HG03442 (cell line): ENCODE data around the gene NTHL1.
A peak's percentile ranks its signal among the peaks of the same experiment; 100 is the strongest.
"Not testable (repeated sequence)": the region's sequence is repeated elsewhere in the genome, so short reads cannot be mapped to it uniquely, and the experiment has no call there.

Source experiments
- ATAC-seq: cut with Tn5 transposase; IDR thresholded peaks from one replicate; pipeline ENCODE4 v1.9.1; 2021; ENCODE audit warnings: mild to moderate bottlenecking, moderate library complexity; ENCODE audit not compliant: unreplicated experiment

NTHL1 gene

DNA sequence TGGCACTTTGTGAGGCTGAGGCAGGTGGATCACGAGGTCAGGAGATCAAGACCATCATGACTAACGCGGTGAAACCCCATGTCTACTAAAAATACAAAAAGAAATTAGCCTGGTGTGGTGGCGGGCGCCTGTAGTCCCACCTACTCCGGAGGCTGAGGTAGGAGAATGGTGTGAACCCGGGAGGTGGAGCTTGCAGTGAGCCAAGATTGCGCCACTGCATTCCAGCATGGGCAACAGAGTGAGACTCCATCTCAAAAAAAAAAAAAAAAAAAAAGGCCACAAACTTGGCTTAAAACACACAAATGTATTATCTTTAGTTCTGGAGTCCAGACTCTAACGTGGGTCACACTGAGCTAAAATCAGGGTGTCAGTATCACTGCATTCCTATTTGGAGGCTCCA lies 35.9 kb downstream of the NTHL1 start:
- not testable (repeated sequence) for ATAC-seq

DNA sequence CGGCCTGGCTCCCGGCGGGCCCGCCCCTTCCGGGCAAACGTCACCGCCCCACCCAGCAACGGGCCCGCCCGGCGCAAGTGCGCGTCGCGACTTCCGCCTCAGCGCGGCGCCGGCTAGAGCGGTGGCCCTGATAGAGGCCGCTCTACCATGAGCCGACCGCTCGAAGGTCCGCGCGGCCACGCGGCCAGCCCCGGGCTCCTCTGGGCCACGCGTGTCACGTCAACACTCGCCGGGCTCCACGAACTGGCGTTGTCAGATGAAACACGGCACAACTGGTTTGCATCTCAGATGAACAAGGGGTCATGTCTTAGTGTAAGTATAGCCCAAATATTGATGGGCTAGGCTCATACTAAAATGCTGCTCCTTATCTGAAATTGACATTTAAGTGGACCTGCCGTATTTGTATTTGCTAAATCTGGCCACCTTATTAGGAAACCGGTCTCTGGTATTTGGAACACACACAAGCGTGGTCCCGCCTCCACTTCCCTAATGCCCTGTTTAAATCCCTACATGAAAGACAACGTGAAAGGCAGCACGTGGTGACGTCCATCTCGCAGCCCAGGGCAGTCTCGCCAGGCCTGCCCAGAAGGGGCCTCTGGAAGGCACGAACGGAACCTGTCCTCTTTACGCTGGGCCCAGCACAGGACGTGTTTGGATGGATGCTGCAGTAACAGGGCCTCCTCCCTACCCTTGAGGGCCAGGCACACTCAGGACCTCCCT lies 37.7 kb downstream of the NTHL1 start, which contains the start of gene ZNF598:
Gene ZNF598, minus strand, starts transcription at position 31 of the 720 bp plus-strand sequence.
- peak; percentile 74 for ATAC-seq

DNA sequence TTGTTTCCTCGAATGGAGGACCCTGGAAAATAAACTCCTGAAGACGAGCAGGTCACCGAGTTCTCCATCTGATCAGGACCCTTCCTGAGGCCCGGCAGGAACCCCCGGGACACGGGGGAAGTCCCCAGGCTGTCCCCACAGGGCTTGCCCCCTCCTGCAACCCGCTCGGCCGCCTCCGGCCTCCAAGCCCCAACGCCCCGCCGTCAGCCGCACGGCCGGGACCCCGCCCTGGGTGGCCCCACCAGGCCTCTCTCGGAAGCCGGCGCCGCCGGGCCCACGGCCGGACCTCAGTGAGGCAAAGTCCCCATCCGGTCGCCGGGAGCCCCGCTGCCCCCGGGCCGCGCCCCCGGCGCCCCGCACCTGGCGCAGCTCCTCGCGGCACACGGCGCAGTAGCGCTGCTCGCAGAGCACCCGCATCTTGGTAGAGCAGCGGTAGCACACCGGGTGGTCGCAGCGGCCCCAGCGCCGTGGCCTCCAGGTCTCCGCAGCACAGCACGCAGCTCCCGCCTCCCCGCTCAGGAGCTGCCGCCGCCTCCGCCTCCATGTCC lies 38.4 kb downstream of the NTHL1 start:
- peak; percentile 28 for ATAC-seq

DNA sequence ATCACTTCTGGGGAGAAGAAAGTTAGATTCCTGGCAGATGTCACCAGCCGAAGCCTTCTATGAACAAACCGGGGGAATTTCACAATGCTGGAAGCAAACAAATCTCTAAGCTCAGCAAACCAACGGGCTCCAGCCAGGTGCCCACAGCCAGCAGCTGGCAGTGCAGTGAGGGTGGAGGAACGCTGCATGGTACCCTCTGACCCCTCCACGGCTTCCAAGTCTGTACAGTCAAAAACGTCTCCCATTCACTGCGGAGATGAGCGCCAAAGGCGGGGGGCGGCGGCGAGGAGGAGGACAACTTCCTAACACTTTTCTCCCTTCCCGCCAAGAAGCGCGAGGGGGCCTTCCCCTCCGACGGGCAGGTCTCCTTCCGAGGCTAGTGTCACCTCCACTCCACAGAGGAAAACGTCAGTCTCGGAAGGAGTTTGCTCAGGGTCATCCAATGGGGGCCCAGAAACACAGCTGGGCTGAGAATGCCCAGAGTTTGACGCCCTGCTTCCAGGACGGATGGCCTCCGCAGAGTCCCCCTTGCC lies 38.9 kb downstream of the NTHL1 start:
- no peak for ATAC-seq

DNA sequence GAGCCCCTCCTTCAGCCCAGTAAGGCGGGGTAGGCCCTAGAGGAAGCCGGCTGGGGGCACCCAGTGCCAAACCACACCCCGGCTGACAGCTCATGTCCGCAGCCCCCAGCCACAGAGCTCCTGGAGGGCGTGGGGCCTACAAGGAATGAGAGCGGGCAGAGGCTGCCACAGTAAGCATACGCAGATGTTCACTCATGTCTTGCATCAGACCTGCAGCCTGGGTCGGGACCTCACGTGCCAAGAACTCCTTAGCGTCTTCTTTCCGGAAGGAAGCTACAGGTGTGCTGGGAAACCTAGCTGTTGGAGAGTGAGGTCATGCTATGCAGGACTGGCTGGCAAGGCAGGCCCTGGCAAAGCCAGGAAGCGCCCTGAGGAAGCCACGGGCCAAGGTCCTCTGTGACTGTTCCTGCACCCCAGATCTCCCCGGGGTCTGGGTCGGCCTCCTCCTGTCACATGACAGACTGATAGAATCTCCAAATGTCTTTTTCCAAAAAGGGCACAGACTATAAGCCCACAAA lies 39.6 kb downstream of the NTHL1 start:
- no peak for ATAC-seq

DNA sequence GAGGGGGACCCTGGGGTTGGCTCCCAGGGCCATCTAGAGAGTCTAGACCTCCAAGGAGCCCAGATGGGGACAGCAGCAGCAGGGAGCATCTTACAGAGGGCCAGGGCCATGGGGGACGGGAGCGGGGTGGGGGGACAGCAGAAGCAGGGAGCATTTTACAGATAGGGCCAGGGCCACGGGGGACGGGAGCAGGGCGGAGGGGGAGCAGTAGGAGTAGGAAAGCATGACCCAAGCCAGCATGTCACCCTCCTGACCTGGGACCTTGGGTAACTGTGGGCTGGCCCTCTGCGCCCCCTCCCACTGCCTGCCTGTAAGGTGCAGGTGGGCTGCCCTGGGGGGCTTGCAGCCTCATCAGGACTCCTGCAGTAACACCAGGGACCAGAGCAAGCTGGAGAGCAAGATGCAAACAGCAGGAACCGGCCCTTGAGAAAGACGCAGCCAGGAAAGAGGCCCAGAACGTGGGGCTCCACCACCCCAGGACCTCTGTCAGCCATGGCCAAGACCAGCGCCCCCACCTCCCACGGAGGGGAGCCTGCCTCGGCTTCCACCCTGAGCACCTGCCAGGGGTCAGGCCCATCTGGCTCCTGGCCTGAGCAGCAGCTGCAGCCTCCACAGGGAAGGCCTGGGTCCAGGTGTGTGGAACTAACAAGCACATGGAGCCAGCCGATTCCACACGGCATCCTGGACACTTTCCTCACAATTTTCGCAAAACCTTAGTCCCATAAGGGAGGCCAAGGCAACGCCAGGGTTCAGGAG lies 40.4 kb downstream of the NTHL1 start:
- no peak for ATAC-seq

DNA sequence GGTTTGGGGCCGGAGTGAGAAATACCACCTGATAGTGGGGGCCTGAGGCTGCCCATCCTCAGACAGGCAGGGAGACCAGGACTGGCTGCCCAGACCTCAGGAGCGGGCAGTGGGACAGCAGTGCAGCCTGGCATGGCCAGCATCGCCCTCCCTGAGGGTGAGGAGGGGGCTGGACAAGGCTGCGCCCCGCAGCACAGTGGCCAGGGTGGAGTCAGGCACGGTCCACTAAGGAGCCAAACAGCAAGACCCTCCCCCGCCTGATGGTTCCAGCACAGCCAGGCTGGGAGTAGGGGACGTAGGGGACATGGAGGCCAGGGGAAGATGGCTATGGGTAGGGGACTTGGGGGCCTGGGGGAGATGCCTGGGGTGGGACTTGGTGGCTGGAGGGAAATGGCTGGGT lies 41.3 kb downstream of the NTHL1 start:
- no peak for ATAC-seq

DNA sequence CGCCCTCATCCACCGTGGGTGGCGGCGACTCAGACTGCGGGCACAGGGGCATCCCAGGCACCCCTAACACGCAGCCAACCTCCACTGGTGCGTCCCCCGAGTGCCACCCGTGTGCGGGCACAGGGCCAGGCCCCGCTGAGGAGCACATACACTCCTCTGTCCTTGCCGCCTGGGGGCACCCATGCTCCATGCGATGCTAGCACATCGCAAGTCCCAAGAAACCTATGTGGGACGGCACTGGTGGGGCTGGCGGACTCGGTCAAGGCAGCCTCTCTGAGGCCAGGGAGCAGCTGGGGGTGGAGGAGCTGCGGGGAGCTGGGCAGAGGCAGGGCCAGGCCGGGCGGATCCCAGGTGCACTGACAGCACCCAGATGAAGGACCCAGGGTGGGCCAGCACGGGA lies 42.0 kb downstream of the NTHL1 start:
- no peak for ATAC-seq

DNA sequence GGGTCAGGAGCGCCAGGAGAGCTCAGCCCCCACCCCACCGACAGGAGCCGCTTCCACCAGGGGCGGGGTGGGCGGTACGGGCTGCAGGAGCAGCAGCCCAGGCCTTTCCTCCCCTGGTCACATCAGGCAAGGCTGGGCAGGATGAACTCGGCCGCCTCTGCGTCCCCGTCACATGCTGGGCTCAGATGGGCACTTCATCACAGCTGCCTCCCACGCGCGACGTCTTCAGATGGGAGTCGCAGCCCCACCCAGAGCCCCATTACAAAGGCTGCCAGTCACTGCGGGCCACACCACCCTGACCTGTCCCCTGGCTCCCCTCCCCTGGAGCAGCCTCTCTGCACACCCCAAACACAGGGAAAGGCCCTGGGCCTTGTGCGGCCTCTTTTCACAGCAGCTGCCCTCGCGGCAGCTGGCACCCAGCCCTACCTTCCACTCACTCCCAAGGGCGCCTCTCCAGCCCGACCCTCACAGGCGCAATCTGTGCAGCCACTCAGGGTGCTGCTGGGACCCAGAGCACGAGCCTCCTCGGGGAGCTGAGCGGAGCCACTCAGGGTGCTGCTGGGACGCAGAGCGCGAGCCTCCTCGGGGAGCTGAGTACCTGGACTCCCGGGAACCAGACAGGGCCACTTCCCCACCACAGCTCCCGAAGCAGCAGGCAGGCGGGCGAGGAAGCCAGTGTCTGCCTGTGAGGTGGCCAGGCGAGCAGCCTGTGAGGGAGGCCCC lies 42.7 kb downstream of the NTHL1 start:
- ATAC-seq, result no peak

DNA sequence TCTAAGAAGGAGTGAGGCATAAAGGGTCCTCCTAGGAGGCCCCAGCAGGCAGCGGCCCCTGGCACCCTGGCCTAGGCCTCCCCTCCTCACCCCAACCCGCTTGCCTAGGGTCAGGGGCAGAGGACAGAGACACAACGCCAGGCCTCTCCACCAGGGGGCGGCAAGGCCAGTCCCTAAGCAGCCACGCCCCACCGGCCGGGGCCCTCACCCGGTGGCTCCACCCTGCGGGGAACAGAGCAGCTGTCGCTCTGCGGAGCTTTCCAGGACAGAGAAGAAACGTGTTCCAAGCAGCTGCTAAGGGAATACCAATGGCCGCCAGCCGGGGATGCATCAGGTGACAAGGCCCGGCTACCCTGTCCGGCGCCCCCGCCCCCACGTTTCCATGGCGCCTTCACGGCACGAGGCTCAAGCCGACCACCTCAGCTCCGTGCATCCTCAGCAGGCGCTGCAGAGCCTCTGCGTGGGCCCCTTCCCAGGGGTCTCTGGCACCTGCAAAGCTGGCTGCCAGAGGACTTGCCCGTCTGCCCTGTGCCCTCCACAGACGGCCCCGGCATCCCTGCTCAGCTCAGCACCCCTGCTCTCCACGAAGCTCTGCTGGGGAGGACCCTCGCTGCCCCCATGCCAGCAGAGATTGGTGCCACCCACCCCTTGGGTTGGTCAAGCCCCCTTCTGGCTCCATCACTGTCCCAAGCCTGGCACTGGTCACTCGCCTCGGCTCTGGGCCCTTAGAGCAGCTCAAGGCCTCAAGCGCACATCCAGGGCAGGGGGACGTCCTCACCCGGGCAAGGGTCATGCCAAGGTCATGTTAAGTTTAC lies 43.6 kb downstream of the NTHL1 start:
- peak; percentile 70 for ATAC-seq

DNA sequence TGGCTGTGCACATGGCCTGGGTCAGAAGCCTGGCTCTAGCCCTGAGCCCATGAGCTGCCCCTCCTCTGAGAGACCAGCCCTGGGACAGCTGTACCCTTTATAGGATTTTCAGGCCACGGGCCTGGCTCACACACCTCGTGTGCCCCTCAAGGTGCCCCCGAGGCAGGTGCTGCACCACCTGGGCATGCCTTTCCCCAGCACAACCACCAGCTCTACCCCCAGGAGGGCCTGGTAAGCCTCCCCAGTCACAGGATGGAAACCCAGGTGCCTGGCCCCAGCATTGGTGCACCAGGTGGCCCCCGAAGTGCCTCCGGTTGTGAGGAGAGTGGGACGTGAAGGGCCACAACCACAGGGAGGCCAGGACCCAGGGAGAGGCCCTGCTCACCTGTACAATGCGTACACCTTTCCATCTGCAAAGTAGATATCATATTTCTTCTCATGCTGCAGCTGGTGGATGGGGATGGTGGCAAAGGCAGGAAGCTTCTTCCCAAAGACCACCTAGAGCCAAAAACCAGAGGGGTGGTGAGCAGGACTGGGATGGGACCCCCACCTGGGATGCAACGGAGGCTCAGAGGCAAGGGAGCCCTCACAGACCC lies 44.3 kb downstream of the NTHL1 start:
- ATAC-seq, result no peak

DNA sequence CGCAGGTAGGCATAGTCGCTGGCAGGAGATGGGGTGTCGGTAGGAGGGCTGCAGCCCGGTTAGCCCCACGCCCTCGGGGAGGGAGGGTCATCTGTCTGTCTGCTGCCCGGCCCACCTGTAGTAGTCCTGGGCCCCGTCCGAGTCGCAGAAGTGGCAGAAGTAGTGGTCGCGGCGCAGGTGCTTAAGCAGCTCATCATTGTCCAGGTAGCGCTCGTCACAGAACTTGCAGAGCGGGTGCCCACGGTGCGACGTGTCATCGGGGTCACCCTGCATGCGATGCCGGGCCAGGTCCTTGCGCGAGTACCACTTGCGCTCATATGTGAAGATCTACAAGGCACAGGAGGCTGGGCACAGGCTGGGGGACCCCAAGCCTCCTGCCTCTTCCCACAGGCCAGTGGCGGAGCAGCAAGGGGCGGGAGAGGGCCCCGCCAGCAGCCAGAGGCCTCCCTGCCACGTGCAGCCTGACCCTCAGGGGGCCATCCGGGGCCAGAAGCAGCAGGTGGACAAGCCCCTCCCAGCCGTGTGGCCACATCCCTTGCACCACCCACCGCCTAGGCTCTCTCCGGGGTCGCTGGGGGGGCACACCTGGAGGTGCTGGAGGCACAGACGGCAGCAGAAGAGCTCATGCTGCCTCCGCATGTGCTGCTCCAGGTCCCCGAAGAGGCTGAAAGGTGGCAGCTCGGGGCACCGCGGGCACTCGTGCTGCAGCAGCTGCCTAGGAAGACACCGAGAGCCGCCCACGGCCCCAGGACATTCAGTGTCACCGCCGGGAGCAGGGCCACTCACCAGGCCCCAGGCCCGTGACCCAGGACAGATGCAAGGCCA lies 45.0 kb downstream of the NTHL1 start:
- no peak for ATAC-seq

DNA sequence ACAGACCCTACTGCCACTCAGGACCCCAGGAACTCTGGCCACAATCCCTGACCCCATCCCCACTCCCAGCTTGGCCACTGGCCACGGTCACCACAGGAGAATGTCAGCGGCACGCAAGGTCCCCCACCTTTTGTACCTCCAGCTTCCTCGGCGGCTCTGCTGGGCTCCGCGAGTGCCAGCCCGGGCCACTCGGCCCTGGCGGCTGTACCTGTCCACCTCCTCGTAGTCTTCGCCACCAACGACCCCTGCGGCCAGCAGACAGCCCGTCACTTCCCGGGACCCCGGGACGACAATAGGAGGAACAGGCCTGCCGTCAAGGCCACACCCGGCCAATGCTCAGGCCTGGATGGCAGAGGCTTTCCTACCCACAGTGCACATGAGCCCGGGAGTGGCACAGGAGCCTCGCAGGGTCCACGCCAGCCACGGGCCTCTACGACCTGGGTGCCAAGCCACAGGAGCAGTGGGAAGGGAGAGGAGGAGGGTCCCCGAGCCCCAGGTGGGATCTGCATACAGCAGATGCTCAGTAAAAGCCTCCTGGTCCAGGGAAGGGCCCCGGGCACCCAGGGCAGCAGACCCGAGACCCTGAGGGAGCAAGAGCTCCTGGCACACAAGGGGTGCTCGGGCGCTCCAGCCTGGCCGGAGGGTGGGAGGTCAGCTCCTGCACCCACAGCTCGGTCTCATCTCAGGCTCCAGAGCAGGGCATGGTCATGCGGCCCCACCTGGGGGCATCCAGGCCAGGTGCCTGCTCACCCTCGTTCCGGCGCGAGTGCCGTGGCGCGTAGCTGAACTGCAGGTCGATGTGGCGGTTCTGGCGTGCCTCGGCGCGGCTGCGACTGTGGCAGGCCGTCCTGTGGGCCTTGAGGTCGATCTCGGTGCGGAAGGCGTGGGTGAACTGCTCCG lies 45.9 kb downstream of the NTHL1 start:
- no peak for ATAC-seq

DNA sequence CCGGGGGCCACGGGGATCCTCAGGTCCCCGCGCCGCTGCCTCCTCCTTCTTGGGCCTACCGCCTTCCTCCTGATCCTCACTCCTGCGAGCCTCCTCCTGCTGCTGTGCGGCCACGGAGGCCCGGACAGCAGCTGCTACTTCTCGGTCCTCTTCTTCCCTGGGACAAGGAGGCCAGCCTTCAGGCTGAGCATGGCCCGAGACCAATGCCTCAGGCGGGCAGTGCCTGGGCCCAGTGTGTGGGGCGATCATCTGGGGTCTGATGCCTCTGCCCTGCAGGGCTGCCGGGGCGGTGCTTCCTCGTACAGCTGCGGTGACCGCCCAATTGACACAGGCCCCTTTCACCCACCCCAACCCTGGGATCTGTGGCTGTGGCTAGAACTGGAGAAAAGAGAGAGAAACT lies 46.6 kb downstream of the NTHL1 start:
- ATAC-seq, result no peak

DNA sequence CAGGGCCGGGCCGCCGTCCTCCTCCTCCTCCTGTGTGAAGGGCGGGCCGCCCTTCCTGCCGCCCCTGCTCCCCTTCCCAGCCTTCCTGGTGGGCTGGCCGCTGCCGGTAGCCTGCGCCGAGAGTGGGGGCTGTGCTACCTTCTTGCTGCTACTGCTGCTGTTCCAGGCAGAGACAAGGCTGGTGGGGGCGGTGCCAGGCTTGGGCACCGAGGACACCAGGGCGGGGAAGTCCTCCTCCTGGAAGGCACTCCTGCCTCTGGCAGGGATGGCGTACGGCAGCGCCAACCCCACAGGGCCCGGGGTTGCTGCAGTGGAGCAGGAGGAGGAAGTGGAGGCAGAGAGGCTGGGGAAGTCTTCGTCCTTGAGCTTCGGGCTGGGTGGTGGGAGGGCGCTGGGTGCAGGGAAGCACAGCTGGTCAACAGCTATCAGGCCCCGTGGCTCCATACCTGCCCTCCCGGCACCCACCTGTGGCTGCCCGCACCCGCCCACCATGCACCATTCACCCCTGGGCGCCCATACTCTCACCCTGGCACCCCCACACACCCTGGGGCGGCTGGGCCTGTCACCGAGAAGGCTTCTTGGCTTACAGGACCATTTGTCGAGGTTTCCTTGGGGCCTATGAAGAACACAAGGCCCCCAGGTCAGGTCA lies 47.6 kb downstream of the NTHL1 start:
- no peak for ATAC-seq

DNA sequence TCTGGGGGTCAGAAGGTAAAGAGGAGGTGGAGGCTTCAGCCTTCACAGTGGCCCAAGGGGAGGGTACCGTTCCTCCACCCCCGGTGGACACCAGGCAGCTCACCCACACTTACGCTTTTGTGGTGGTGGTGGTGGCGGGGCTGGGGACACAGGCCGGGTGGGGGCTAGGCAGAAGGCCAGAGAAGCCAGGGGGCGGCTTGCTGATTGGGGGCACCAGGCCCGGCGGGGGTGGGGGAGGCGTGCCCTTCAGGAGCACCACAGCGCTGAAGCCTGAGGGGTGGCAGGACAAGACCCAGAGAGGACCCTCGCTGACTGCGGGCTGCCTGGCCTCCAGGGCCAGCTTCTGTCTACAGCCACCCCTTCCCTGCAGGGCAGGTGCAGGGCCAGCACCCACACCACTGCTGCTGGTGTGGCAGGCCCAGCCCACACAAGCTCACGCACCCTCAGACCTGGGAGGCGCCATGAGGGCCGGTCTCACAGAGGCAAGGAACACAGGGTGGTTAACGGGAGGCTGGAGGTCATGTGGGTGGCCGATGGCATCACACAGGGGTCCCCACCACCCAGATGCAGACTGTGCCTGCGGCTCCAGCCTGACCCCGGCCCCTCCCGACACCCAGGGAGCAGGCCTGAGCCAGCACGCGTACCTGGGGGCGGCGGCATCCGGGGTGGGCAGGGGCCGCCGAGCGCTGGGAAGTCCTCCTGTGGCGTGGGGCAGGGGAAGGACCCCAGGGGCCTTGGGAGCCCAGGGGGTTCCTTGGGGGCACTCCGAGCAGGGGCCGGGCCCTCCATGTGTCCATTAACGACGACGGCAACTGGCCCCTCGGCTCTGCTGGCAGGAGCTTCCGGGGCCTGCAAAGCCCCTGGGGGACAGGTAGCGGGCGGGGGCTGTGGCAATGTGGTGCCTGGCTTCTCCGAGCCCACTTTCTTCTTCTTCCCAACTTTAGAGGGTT lies 48.5 kb downstream of the NTHL1 start:
- ATAC-seq, result no peak
